GM12873 (cell line): ENCODE results near the gene ACTRT3.

ENCODE experiments used
- CTCF ChIP-seq: IDR thresholded peaks from 2 replicates; pipeline ENCODE4 v1.5.1; 2012; ENCODE audit warnings: low read depth, mild to moderate bottlenecking, moderate library complexity, low read length, control low read depth; ENCODE audit not compliant: insufficient read depth; ENCODE audit errors: missing control alignments

Gene ACTRT3

GRCh38 chr3:169771497-169772304 is 2.3 kb upstream of the ACTRT3 start:
- no peak for TF ChIP-seq CTCF

- no peak for TF ChIP-seq CTCF
These were observed 4.3 kb downstream of the ACTRT3 start, which contains the start of gene TERC for GRCh38 chr3:169764882-169765612. TERC (minus strand) TSS chr3:169765060.

GRCh38 chr3:169764312-169764881 is 5.0 kb downstream of the ACTRT3 start:
- no peak for TF ChIP-seq CTCF

GRCh38 chr3:169760479-169760878 is 8.9 kb downstream of the ACTRT3 start:
- TF ChIP-seq CTCF, result no peak

- TF ChIP-seq CTCF, result no peak
These were observed 10.1 kb downstream of the ACTRT3 start for GRCh38 chr3:169759256-169759655.

- TF ChIP-seq CTCF, result no peak
These were observed 10.9 kb downstream of the ACTRT3 start for GRCh38 chr3:169758359-169758994.

GRCh38 chr3:169755488-169755887 is 13.9 kb downstream of the ACTRT3 start:
- TF ChIP-seq CTCF, result no peak
